WTC11 (cell line): ENCODE results near the gene ADGRF3. TPM values are rescaled to one million over a fixed set of nuclear protein-coding genes. Genes with fewer than 3 reads are reported as not detected.

Source experiments
- ATAC-seq: fragments of 200-7000 bp; cut with Tn5 transposase; 2 replicates; pipeline ENCODE4 v1.10.0; 2021; ENCODE audit warnings: mild to moderate bottlenecking, moderate library complexity
- CTCF ChIA-PET: fragments of 300-600 bp; sonication (Branson Sonifier 250); formaldehyde crosslinking; loops from one replicate; lab custom pipeline; 2021; ENCODE audit warnings: antibody characterized with exemption; lab: Charles Lee
- POLR2A ChIA-PET: fragments of 350-600 bp; sonication (Branson Sonifier 250); formaldehyde crosslinking; loops from one replicate; lab custom pipeline; 2021; ENCODE audit warnings: antibody characterized with exemption; lab: Charles Lee
- DNase-seq: peaks from one replicate; pipeline ENCODE4 v3.0.0; 2021; ENCODE audit warnings: low spot score
- H3K27ac Mint-ChIP-seq: 2 replicates; pipeline ENCODE4 v1.8.0; 2021; ENCODE audit warnings: mixed read lengths
- H3K27me3 Mint-ChIP-seq: 2 replicates; pipeline ENCODE4 v1.8.0; 2021; ENCODE audit warnings: low read depth, mild to moderate bottlenecking, moderate library complexity, mixed read lengths
- H3K36me3 Mint-ChIP-seq: 2 replicates; pipeline ENCODE4 v1.8.0; 2021; ENCODE audit warnings: mixed read lengths
- H3K4me1 Mint-ChIP-seq: 2 replicates; pipeline ENCODE4 v1.8.0; 2022; ENCODE audit warnings: mixed read lengths
- H3K4me3 Mint-ChIP-seq: 2 replicates; pipeline ENCODE4 v1.8.0; 2021; ENCODE audit warnings: mild to moderate bottlenecking, moderate library complexity, mixed read lengths
- H3K9me3 Mint-ChIP-seq: 2 replicates; pipeline ENCODE4 v1.8.0; 2021; ENCODE audit warnings: mixed read lengths
- ATF1 ChIP-seq: sonication (generic); formaldehyde crosslinking; IDR thresholded peaks from 2 replicates; pipeline ENCODE4 v1.8.1; 2023; ENCODE audit warnings: mild to moderate bottlenecking, moderate library complexity, missing genetic modification reagents
- CBFB ChIP-seq: sonication (generic); formaldehyde crosslinking; IDR thresholded peaks from 2 replicates; pipeline ENCODE4 v1.8.1; 2022; ENCODE audit warnings: mild to moderate bottlenecking, low read depth, missing genetic modification reagents
- CREB1 ChIP-seq: sonication (generic); formaldehyde crosslinking; IDR thresholded peaks from 2 replicates; pipeline ENCODE4 v1.8.0; 2023; ENCODE audit warnings: mild to moderate bottlenecking, missing genetic modification reagents
- ELF4 ChIP-seq: sonication (generic); formaldehyde crosslinking; IDR thresholded peaks from 2 replicates; pipeline ENCODE4 v1.8.1; 2022; ENCODE audit warnings: low read depth, mild to moderate bottlenecking, moderate library complexity, missing genetic modification reagents
- ETV6 ChIP-seq: sonication (generic); formaldehyde crosslinking; IDR thresholded peaks from 2 replicates; pipeline ENCODE4 v1.8.1; 2022; ENCODE audit warnings: mild to moderate bottlenecking, missing genetic modification reagents
- FOXJ3 ChIP-seq: sonication (generic); formaldehyde crosslinking; IDR thresholded peaks from 2 replicates; pipeline ENCODE4 v1.9.0; 2021; ENCODE audit warnings: missing genetic modification reagents, mild to moderate bottlenecking, borderline replicate concordance
- GABPB1 ChIP-seq: sonication (generic); formaldehyde crosslinking; IDR thresholded peaks from 2 replicates; pipeline ENCODE4 v1.8.1; 2023; ENCODE audit warnings: mild to moderate bottlenecking, missing genetic modification reagents
- HMGA2 ChIP-seq: fragments of 250-450 bp; sonication (Bioruptor Pico); IDR thresholded peaks from 2 replicates; pipeline ENCODE4 v1.4.0; 2021; ENCODE audit warnings: mild to moderate bottlenecking, moderate library complexity
- IRF2 ChIP-seq: sonication (generic); formaldehyde crosslinking; IDR thresholded peaks from 2 replicates; pipeline ENCODE4 v1.8.0; 2022; ENCODE audit warnings: low read depth, missing genetic modification reagents, borderline replicate concordance
- JAZF1 ChIP-seq: fragments of 250-450 bp; sonication (Bioruptor Pico); IDR thresholded peaks from 2 replicates; pipeline ENCODE4 v1.9.0; 2021; ENCODE audit warnings: moderate library complexity, mild to moderate bottlenecking, inconsistent platforms
- KAT7 ChIP-seq: sonication (generic); formaldehyde crosslinking; IDR thresholded peaks from 2 replicates; pipeline ENCODE4 v1.8.1; 2023; ENCODE audit warnings: missing genetic modification reagents, mild to moderate bottlenecking, borderline replicate concordance
- NR2C2 ChIP-seq: sonication (generic); formaldehyde crosslinking; IDR thresholded peaks from 2 replicates; pipeline ENCODE4 v1.8.0; 2022; ENCODE audit warnings: mild to moderate bottlenecking, missing genetic modification reagents
- RORB ChIP-seq: fragments of 250-450 bp; sonication (Bioruptor Pico); IDR thresholded peaks from 2 replicates; pipeline ENCODE4 v1.9.0; 2021; ENCODE audit warnings: mild to moderate bottlenecking
- SMAD3 ChIP-seq: sonication (generic); formaldehyde crosslinking; IDR thresholded peaks from 2 replicates; pipeline ENCODE4 v1.8.0; 2022; ENCODE audit warnings: missing genetic modification reagents, mild to moderate bottlenecking, borderline replicate concordance
- SOX15 ChIP-seq: fragments of 250-450 bp; sonication (Bioruptor Pico); IDR thresholded peaks from 2 replicates; pipeline ENCODE4 v1.9.0; 2021; ENCODE audit warnings: mild to moderate bottlenecking
- TEAD1 ChIP-seq: sonication (generic); formaldehyde crosslinking; IDR thresholded peaks from 2 replicates; pipeline ENCODE4 v1.8.0; 2022; ENCODE audit warnings: mild to moderate bottlenecking, missing genetic modification reagents
- TEAD4 ChIP-seq: sonication (generic); formaldehyde crosslinking; IDR thresholded peaks from 2 replicates; pipeline ENCODE4 v1.8.0; 2022; ENCODE audit warnings: mild to moderate bottlenecking, missing genetic modification reagents
- ZBTB21 ChIP-seq: sonication (generic); formaldehyde crosslinking; IDR thresholded peaks from 2 replicates; pipeline ENCODE4 v1.8.1; 2023; ENCODE audit warnings: mild to moderate bottlenecking, missing genetic modification reagents, borderline replicate concordance
- total RNA-seq: library from RNA; stranded (reverse); gene quantifications from 3 replicates; pipeline ENCODE4 v1.2.3, GENCODE V29; 2021
- TF ChIP-seq, protein P1 (sequence below): sonication (generic); formaldehyde crosslinking; IDR thresholded peaks from 2 replicates; pipeline ENCODE4 v1.8.1; 2023; ENCODE audit warnings: mild to moderate bottlenecking, missing genetic modification reagents, moderate library complexity
- TF ChIP-seq, protein P2 (sequence below): sonication (generic); formaldehyde crosslinking; conservative IDR thresholded peaks from 2 replicates; pipeline ENCODE4 v1.8.1; 2022; ENCODE audit warnings: mild to moderate bottlenecking, missing genetic modification reagents
- TF ChIP-seq, protein P3 (sequence below): fragments of 250-450 bp; sonication (Bioruptor Pico); IDR thresholded peaks from 2 replicates; pipeline ENCODE4 v1.9.0; 2021; ENCODE audit warnings: mild to moderate bottlenecking
- TF ChIP-seq, protein P4 (sequence below): fragments of 250-450 bp; sonication (Bioruptor Pico); IDR thresholded peaks from 2 replicates; pipeline ENCODE4 v1.8.0; 2021; ENCODE audit warnings: mild to moderate bottlenecking
- TF ChIP-seq, protein P5 (sequence below): sonication (generic); formaldehyde crosslinking; IDR thresholded peaks from 2 replicates; pipeline ENCODE4 v1.8.0; 2023; ENCODE audit warnings: missing genetic modification reagents
- TF ChIP-seq, protein P6 (sequence below): sonication (generic); formaldehyde crosslinking; IDR thresholded peaks from 2 replicates; pipeline ENCODE4 v1.8.0; 2022; ENCODE audit warnings: mild to moderate bottlenecking, missing genetic modification reagents
- TF ChIP-seq, protein P7 (sequence below): sonication (generic); formaldehyde crosslinking; IDR thresholded peaks from 2 replicates; pipeline ENCODE4 v1.8.1; 2022; ENCODE audit warnings: low read depth, mild to moderate bottlenecking, moderate library complexity, missing genetic modification reagents, borderline replicate concordance
- TF ChIP-seq, protein P8 (sequence below): sonication (generic); formaldehyde crosslinking; IDR thresholded peaks from 2 replicates; pipeline ENCODE4 v1.8.1; 2022; ENCODE audit warnings: low read depth, missing genetic modification reagents, borderline replicate concordance

Gene ADGRF3
- total RNA-seq, 1 experiment from 2014 or later, result 0.48 TPM

DNA sequence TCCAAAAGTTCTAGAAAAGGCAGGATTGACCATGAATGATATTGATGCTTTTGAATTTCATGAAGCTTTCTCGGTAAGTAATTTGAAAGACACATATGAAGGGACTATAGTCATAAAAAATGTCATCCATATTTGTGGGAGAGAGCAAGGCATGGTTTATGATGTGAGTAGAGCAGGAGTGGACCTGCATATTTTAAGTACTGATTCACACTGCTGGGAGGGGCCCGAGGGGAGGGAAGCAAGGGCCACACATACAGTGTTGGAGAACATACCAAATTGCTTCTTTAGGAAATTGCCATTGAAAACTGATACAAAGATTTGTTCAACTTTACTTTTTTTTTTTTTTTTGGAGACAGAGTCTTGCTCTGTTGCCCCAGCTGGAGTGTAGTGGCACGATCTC is 62.5 kb downstream of the ADGRF3 start:
- POLR2A ChIA-PET, result no interaction called here
- CTCF ChIA-PET, result interaction anchor here (0.7 kb wide), 1 partner anchor 237 kb away, joined by 4 read pairs; no protein-coding TSS in a partner anchor
- DNase-seq, result no peak
- H3K36me3 Mint-ChIP-seq, result peaks cover 55% of the 10 kb centered on the region
- H3K9me3 Mint-ChIP-seq, result no peaks in the 10 kb centered on the region
- no peak overlapping the region for H3K27ac Mint-ChIP-seq
- no peak overlapping the region for H3K4me3 Mint-ChIP-seq
- TF ChIP-seq, protein P1, sequence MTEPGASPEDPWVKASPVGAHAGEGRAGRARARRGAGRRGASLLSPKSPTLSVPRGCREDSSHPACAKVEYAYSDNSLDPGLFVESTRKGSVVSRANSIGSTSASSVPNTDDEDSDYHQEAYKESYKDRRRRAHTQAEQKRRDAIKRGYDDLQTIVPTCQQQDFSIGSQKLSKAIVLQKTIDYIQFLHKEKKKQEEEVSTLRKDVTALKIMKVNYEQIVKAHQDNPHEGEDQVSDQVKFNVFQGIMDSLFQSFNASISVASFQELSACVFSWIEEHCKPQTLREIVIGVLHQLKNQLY (CRISPR knock-in tag), result no peak
- no peak for TF ChIP-seq RORB
- no peaks in the 10 kb centered on the region for H3K4me1 Mint-ChIP-seq
- no peaks in the 10 kb centered on the region for H3K27me3 Mint-ChIP-seq
- ATAC-seq, result no peak

DNA sequence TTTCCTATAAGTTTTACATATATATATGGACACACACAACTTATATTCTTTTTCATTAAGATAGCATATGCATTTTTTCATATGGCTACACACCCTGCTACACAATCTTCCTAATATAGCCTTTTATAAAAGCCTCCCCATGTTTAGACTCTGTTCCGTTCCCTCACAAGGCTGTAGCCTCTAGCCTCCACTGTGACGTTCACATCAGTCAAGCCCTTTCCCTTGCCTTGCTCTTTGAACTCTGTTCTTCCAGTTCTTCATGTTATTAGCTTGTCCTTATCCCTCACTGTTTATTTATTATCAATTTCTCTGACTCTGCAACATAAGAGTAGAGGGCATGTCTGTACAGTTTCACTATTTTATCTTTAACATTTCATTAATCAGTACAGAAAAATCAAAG is 63.0 kb downstream of the ADGRF3 start:
- H3K36me3 Mint-ChIP-seq, result peaks cover 60% of the 10 kb centered on the region
- H3K27me3 Mint-ChIP-seq, result no peaks in the 10 kb centered on the region
- H3K27ac Mint-ChIP-seq, result no peak overlapping the region
- H3K9me3 Mint-ChIP-seq, result no peaks in the 10 kb centered on the region
- no peaks in the 10 kb centered on the region for H3K4me1 Mint-ChIP-seq
- DNase-seq (no peak), ATAC-seq (no peak)
- POLR2A ChIA-PET, result no interaction called here
- H3K4me3 Mint-ChIP-seq, result no peak overlapping the region
- TF ChIP-seq CREB1 (no peak), JAZF1 (CRISPR knock-in tag) (no peak), GABPB1 (CRISPR knock-in tag) (no peak), TEAD4 (no peak), ATF1 (no peak), KAT7 (CRISPR knock-in tag) (no peak), IRF2 (no peak), TEAD1 (CRISPR knock-in tag) (no peak), SMAD3 (CRISPR knock-in tag) (no peak), ZBTB21 (no peak)
- TF ChIP-seq, protein P2, sequence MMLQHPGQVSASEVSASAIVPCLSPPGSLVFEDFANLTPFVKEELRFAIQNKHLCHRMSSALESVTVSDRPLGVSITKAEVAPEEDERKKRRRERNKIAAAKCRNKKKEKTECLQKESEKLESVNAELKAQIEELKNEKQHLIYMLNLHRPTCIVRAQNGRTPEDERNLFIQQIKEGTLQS, result no peak
- TF ChIP-seq, protein P3, sequence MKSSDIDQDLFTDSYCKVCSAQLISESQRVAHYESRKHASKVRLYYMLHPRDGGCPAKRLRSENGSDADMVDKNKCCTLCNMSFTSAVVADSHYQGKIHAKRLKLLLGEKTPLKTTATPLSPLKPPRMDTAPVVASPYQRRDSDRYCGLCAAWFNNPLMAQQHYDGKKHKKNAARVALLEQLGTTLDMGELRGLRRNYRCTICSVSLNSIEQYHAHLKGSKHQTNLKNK (CRISPR knock-in tag), result no peak
- TF ChIP-seq, protein P4, sequence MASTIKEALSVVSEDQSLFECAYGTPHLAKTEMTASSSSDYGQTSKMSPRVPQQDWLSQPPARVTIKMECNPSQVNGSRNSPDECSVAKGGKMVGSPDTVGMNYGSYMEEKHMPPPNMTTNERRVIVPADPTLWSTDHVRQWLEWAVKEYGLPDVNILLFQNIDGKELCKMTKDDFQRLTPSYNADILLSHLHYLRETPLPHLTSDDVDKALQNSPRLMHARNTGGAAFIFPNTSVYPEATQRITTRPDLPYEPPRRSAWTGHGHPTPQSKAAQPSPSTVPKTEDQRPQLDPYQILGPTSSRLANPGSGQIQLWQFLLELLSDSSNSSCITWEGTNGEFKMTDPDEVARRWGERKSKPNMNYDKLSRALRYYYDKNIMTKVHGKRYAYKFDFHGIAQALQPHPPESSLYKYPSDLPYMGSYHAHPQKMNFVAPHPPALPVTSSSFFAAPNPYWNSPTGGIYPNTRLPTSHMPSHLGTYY (CRISPR knock-in tag), result no peak
- TF ChIP-seq, protein P5, sequence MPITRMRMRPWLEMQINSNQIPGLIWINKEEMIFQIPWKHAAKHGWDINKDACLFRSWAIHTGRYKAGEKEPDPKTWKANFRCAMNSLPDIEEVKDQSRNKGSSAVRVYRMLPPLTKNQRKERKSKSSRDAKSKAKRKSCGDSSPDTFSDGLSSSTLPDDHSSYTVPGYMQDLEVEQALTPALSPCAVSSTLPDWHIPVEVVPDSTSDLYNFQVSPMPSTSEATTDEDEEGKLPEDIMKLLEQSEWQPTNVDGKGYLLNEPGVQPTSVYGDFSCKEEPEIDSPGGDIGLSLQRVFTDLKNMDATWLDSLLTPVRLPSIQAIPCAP (CRISPR knock-in tag), result no peak
- CTCF ChIA-PET, result no interaction called here

DNA sequence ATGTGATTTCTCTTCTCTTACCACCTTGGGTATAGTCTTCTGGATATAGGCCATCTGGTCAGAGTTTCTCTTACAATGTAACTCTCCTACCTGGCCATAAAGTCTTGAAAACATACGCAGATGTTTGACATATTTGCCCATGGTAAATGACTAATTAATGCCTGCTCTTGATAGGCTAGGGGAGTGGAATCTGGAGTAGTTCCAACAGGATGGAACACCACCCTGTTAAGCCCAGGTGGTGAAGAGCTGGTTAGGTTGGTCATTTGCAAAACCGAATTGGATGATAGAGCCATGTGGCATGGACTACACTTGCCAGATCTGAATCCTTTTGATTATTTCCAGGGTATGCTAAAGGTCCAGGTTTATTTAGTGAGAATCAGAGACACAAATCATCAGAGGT is 65.4 kb downstream of the ADGRF3 start:
- H3K27me3 Mint-ChIP-seq, result no peaks in the 10 kb centered on the region
- ChIA-PET POLR2A (no interaction called here), CTCF (no interaction called here)
- no peak for DNase-seq
- H3K36me3 Mint-ChIP-seq, result peaks cover 64% of the 10 kb centered on the region
- ATAC-seq, result no peak
- no peak overlapping the region for H3K27ac Mint-ChIP-seq
- H3K9me3 Mint-ChIP-seq, result no peaks in the 10 kb centered on the region
- H3K4me3 Mint-ChIP-seq, result no peak overlapping the region
- H3K4me1 Mint-ChIP-seq, result no peaks in the 10 kb centered on the region
- TF ChIP-seq ATF1 (no peak), KAT7 (CRISPR knock-in tag) (no peak), ETV6 (CRISPR knock-in tag) (no peak), CBFB (CRISPR knock-in tag) (no peak), NR2C2 (CRISPR knock-in tag) (no peak), SOX15 (CRISPR knock-in tag) (no peak), ELF4 (CRISPR knock-in tag) (no peak), HMGA2 (CRISPR knock-in tag) (no peak), IRF2 (no peak), FOXJ3 (no peak)
- TF ChIP-seq, protein P6, sequence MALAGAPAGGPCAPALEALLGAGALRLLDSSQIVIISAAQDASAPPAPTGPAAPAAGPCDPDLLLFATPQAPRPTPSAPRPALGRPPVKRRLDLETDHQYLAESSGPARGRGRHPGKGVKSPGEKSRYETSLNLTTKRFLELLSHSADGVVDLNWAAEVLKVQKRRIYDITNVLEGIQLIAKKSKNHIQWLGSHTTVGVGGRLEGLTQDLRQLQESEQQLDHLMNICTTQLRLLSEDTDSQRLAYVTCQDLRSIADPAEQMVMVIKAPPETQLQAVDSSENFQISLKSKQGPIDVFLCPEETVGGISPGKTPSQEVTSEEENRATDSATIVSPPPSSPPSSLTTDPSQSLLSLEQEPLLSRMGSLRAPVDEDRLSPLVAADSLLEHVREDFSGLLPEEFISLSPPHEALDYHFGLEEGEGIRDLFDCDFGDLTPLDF, result no peak
- TF ChIP-seq, protein P7, sequence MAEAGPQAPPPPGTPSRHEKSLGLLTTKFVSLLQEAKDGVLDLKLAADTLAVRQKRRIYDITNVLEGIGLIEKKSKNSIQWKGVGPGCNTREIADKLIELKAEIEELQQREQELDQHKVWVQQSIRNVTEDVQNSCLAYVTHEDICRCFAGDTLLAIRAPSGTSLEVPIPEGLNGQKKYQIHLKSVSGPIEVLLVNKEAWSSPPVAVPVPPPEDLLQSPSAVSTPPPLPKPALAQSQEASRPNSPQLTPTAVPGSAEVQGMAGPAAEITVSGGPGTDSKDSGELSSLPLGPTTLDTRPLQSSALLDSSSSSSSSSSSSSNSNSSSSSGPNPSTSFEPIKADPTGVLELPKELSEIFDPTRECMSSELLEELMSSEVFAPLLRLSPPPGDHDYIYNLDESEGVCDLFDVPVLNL (CRISPR knock-in tag), result no peak
- TF ChIP-seq, protein P5 (CRISPR knock-in tag), result no peak
- TF ChIP-seq, protein P8, sequence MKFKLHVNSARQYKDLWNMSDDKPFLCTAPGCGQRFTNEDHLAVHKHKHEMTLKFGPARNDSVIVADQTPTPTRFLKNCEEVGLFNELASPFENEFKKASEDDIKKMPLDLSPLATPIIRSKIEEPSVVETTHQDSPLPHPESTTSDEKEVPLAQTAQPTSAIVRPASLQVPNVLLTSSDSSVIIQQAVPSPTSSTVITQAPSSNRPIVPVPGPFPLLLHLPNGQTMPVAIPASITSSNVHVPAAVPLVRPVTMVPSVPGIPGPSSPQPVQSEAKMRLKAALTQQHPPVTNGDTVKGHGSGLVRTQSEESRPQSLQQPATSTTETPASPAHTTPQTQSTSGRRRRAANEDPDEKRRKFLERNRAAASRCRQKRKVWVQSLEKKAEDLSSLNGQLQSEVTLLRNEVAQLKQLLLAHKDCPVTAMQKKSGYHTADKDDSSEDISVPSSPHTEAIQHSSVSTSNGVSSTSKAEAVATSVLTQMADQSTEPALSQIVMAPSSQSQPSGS (CRISPR knock-in tag), result no peak
